Prostate gland (tissue), 2 donors: ENCODE data around the gene PDE2A.

Source experiments
- CTCF ChIP-seq, 4 experiments: fragments of 200-600 bp in 2 of 4; fragments of 450-650 bp in 2 of 4; sonication (generic) in 2 of 4; IDR thresholded peaks; 1 replicate in 3 of 4; 2 replicates in 1 of 4; pipeline ENCODE4 v1.5.1; 2016 to 2019; ENCODE audit warnings: antibody characterized with exemption in 4 of 4, mild to moderate bottlenecking in 2 of 4, moderate library complexity in 2 of 4
- POLR2A ChIP-seq: fragments of 450-650 bp; IDR thresholded peaks from one replicate; pipeline ENCODE4 v1.6.1; 2016; ENCODE audit warnings: antibody characterized with exemption, mild to moderate bottlenecking
- POLR2AphosphoS5 ChIP-seq: sonication (generic); formaldehyde crosslinking; IDR thresholded peaks from one replicate; pipeline ENCODE4 v1.6.1; 2017; ENCODE audit warnings: antibody characterized with exemption

DNA sequence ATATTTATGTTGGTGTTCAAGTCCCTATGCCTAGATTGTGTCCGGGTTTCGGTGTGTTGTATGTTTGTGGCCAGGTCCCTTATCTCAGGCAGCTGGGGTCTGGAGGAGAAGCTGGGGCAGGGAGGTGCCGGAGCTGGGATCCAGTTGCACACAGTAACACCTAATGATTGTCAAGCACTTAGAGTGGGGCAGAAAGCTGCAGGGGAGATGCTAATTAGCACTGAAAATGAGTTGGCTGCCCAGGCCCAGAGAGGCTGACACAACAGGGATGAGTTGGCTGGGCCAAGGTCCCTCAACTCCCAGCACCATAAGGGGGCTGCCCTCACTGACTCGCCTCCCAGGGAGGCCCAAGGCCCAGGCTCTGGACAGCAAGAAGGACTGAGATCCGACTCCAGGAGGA is 12.2 kb downstream of the PDE2A start:
- TF ChIP-seq CTCF (IDR thresholded peaks at IDR 0.05) (no peak), POLR2AphosphoS5 (no peak), POLR2A (no peak)
